Smooth muscle cell (in vitro differentiated cells): ENCODE measurements around the gene CSTPP1. TPM values are rescaled to one million over a fixed set of nuclear protein-coding genes. Genes with fewer than 3 reads are reported as not detected.

Source experiments
- DNase-seq: peaks from one replicate; lab custom pipeline; 2025; ENCODE audit not compliant: unreplicated experiment; lab: John Stamatoyannopoulos, UW
- H2AFZ ChIP-seq: fragments of 200-600 bp; sonication (generic); 2 replicates; pipeline ENCODE4 v1.6.0; 2016; ENCODE audit warnings: antibody characterized with exemption, low read depth, mild to moderate bottlenecking
- H3F3A ChIP-seq: fragments of 200-600 bp; sonication (generic); 2 replicates; pipeline ENCODE4 v1.6.0; 2017; ENCODE audit warnings: antibody characterized with exemption, low read depth
- H3K27ac ChIP-seq: fragments of 200-600 bp; sonication (generic); 2 replicates; pipeline ENCODE4 v1.5.1; 2016; ENCODE audit warnings: low read depth, mild to moderate bottlenecking
- H3K27me3 ChIP-seq: fragments of 200-600 bp; sonication (generic); 2 replicates; pipeline ENCODE4 v1.6.1; 2016; ENCODE audit warnings: low read depth, mild to moderate bottlenecking
- H3K36me3 ChIP-seq: fragments of 200-600 bp; sonication (generic); 2 replicates; pipeline ENCODE4 v1.5.1; 2016; ENCODE audit warnings: low read depth
- H3K4me1 ChIP-seq: fragments of 200-600 bp; sonication (generic); 2 replicates; pipeline ENCODE4 v1.5.1; 2016; ENCODE audit warnings: low read depth
- H3K4me2 ChIP-seq: fragments of 200-600 bp; sonication (generic); 2 replicates; pipeline ENCODE4 v1.6.0; 2016; ENCODE audit warnings: mild to moderate bottlenecking
- H3K4me3 ChIP-seq: fragments of 200-600 bp; sonication (generic); 2 replicates; pipeline ENCODE4 v1.5.1; 2016; ENCODE audit warnings: mild to moderate bottlenecking
- H3K79me2 ChIP-seq: fragments of 200-600 bp; sonication (generic); 2 replicates; pipeline ENCODE4 v1.6.0; 2016; ENCODE audit warnings: low read depth, mild to moderate bottlenecking
- H3K9ac ChIP-seq: fragments of 200-600 bp; sonication (generic); 2 replicates; pipeline ENCODE4 v1.6.0; 2016; ENCODE audit warnings: low read depth
- H3K9me3 ChIP-seq: fragments of 200-600 bp; sonication (generic); replicated peaks from 2 replicates; pipeline ENCODE4 v1.5.1; 2016; ENCODE audit warnings: low read depth
- H4K20me1 ChIP-seq: fragments of 200-600 bp; sonication (generic); 2 replicates; pipeline ENCODE4 v1.6.0; 2016; ENCODE audit warnings: low read depth
- CTCF ChIP-seq: fragments of 200-600 bp; sonication (generic); IDR thresholded peaks from 2 replicates; pipeline ENCODE4 v1.5.1; 2017; ENCODE audit warnings: borderline replicate concordance, mild to moderate bottlenecking, antibody characterized with exemption; ENCODE audit not compliant: insufficient read depth, poor library complexity, severe bottlenecking
- WGBS: methylation state at CpG from one replicate; pipeline ENCODE4 v1.1.7; 2016; ENCODE audit warnings: low lambda C conversion rate; 5-methylcytosine and 5-hydroxymethylcytosine counted together
- polyA plus RNA-seq: library from polyadenylated mRNA; unstranded; fragments of >200 nt; fragmentation: Nextera tagmentation; extraction: Ambion mirVana; gene quantifications from 2 replicates; pipeline ENCODE4 v1.2.1, GENCODE V29; 2016
- total RNA-seq: library from RNA; depleted of rRNA; stranded (reverse); fragments of >200 nt; gene quantifications from 2 replicates; pipeline ENCODE4 v1.2.3, GENCODE V29; 2014

Gene CSTPP1
- total and polyA plus RNA-seq, 2 experiments from 2014 or later = 37.4 to 44.8 TPM

GRCh38 chr11:47101406-47101805, 164.8 kb downstream of the CSTPP1 start:
- Histone ChIP-seq H3K27ac (no peak overlapping the region), H3K4me3 (no peak overlapping the region), H3K27me3 (no peaks in the 10 kb centered on the region), H3K9me3 (no peaks in the 10 kb centered on the region), H3K36me3 (no peaks in the 10 kb centered on the region), H4K20me1 (peaks cover 5% of the 10 kb centered on the region), H3K9ac (no peak overlapping the region), H2AFZ (no peak overlapping the region), H3K4me1 (peaks cover 39% of the 10 kb centered on the region), H3K4me2 (no peak overlapping the region), H3F3A (no peaks in the 10 kb centered on the region), H3K79me2 (no peaks in the 10 kb centered on the region)
- 78% methylated on average over 3 of the region's 3 CpGs for WGBS
- DNase-seq = no peak
- no peak for TF ChIP-seq CTCF

- 45% methylated on average over 3 of the region's 3 CpGs for WGBS
- Histone ChIP-seq H3K36me3 (no peaks in the 10 kb centered on the region), H3K9me3 (no peaks in the 10 kb centered on the region), H3K9ac (no peak overlapping the region), H3K4me1 (peaks cover 40% of the 10 kb centered on the region), H2AFZ (no peak overlapping the region), H3K4me3 (no peak overlapping the region), H3K79me2 (no peaks in the 10 kb centered on the region), H3K27me3 (no peaks in the 10 kb centered on the region), H3F3A (no peaks in the 10 kb centered on the region), H3K27ac (no peak overlapping the region), H3K4me2 (no peak overlapping the region), H4K20me1 (peaks cover under 1% of the 10 kb centered on the region)
- TF ChIP-seq CTCF = no peak
- no peak for DNase-seq
Observed at GRCh38 chr11:47104261-47104950, 167.8 kb downstream of the CSTPP1 start.

GRCh38 chr11:47105541-47105940, 169.0 kb downstream of the CSTPP1 start:
- Histone ChIP-seq H3K4me1 (peaks cover 42% of the 10 kb centered on the region), H3K4me3 (no peak overlapping the region), H4K20me1 (no peaks in the 10 kb centered on the region), H3F3A (peaks cover 10% of the 10 kb centered on the region), H3K79me2 (no peaks in the 10 kb centered on the region), H3K36me3 (no peaks in the 10 kb centered on the region), H3K9ac (no peak overlapping the region), H3K9me3 (no peaks in the 10 kb centered on the region), H3K4me2 (no peak overlapping the region), H2AFZ (no peak overlapping the region), H3K27me3 (no peaks in the 10 kb centered on the region), H3K27ac (no peak overlapping the region)
- no peak for TF ChIP-seq CTCF
- WGBS = 93% methylated on average over 2 of the region's 2 CpGs
- no peak for DNase-seq

- no peaks in the 10 kb centered on the region for H3K27me3 ChIP-seq
- H3K9ac ChIP-seq = no peak overlapping the region
- H4K20me1 ChIP-seq = peaks cover under 1% of the 10 kb centered on the region
- no peak overlapping the region for H2AFZ ChIP-seq
- no peaks in the 10 kb centered on the region for H3K9me3 ChIP-seq
- TF ChIP-seq CTCF = no peak
- no peak overlapping the region for H3K4me3 ChIP-seq
- no peak overlapping the region for H3K4me2 ChIP-seq
- DNase-seq = no peak
- no peaks in the 10 kb centered on the region for H3K36me3 ChIP-seq
- WGBS = 80% methylated on average over 3 of the region's 3 CpGs
- H3F3A ChIP-seq = peaks cover 10% of the 10 kb centered on the region
- peaks cover 42% of the 10 kb centered on the region for H3K4me1 ChIP-seq
- no peak overlapping the region for H3K27ac ChIP-seq
- no peaks in the 10 kb centered on the region for H3K79me2 ChIP-seq
Observed at GRCh38 chr11:47105974-47106373, 169.4 kb downstream of the CSTPP1 start.
